GM04504 (cell line): ENCODE data around the gene SH3BGR.
"Not testable (repeated sequence)": the region's sequence is repeated elsewhere in the genome, so short reads cannot be mapped to it uniquely, and the experiment has no call there.

Experiments
- DNase-seq: peaks from one replicate; pipeline ENCODE4 v3.0.0-alpha.2; 2012; ENCODE audit warnings: low read depth

SH3BGR gene

GRCh38 chr21:39451332-39452206 lies at the start of gene SH3BGR:
TSS of gene SH3BGR (plus strand) at chr21:39451970. CDS start at chr21:39452097, 127 bp downstream.
- no peak for DNase-seq

- DNase-seq = no peak
Observed at GRCh38 chr21:39406065-39406464, 45.7 kb upstream of the SH3BGR start.

DNA sequence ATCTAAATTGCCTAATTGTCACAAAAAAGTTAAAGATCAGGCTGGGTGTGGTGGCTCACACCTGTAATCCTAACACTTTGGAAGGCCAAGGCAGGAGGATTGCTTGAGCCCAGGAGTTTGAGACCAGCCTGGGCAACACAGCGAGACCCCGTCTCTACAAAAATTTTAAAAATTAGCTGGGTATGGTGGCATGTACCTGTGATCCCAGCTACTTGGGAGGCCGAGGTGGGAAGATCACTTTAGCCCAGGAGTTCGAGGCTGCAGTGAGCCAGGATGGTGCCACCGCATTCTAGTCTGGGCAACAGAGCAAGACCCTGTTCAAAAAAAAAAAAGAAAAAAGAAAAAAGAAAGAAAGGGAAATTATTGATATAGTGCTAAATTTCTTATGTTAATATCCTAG lies 32.6 kb upstream of the SH3BGR start:
- not testable (repeated sequence) for DNase-seq

DNA sequence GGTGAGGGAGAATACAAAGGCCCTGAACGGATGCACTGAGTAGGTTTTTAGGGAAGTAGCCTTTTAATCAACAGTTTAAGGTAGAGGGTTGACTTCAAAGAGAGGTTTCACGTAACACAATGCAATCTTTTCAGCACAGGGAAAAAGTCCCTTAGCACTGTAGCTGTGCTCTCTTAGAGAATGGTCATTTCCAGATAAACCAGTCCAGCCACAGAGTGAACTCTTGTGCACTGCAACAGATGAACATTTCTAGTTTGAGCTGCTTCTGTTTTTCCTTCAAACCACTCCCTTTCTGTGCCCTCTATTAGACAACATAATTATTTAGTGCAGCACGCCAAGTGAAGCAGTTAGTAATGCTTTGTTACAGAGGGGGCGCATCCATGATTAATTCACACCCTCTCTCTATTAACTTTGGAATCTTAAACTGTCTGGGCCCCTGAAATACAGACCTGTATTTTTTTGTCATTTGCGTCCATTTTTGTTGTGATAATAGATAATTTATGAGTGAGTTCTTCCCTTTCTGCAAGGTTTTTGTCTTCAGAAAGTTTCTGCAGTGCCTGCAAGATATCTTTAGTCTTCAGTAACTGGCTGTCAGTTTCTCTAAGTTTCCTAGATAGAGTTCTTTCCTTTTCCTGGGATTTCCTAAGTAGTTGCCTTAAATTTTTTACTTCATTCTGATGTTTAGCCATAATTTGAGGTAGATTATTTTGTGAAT lies 29.1 kb upstream of the SH3BGR start:
- no peak for DNase-seq

- no peak for DNase-seq
Observed at GRCh38 chr21:39429445-39429844, 22.3 kb upstream of the SH3BGR start.

DNA sequence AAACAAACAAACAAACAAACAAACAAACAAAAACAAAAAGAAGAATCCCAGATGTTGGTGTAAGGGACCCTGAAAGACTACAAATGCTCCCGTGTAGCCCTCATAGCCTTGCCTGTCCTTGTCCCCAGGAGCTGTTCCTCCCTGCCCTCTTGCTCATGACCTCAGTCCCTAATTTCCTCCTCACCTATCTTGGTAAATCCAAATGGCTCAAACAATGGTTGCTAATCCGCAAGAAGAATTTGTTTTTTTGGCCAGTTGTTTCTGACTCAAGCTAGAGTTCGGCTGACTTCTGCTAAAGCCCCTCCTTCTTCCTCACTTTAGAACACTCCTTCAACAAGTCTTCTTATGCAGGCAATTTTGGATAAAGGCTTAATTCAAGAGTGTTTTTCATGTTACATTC lies 21.8 kb upstream of the SH3BGR start:
- no peak for DNase-seq

GRCh38 chr21:39430457-39430856 lies 21.3 kb upstream of the SH3BGR start:
- no peak for DNase-seq

DNA sequence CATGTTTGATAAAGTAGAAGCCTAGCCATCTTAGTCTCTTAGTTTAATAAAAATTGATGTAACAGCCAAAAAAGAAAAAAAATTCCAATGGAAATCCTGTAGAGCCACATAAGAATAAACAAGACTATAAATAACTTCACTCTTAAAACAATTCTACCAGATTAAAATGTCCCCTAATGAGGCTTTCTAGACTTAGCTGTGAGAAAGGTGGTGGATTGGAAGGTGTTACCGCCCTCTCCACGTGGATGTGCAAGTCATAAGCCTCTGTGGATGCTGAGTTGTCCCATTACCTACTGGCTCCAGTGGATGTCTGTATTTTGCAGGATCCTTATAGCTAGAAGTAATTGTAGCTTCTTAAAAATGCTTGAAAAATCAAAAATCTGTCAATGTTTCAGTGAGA lies 20.8 kb upstream of the SH3BGR start:
- DNase-seq = no peak

GRCh38 chr21:39434950-39435349 lies 16.8 kb upstream of the SH3BGR start:
- no peak for DNase-seq

DNA sequence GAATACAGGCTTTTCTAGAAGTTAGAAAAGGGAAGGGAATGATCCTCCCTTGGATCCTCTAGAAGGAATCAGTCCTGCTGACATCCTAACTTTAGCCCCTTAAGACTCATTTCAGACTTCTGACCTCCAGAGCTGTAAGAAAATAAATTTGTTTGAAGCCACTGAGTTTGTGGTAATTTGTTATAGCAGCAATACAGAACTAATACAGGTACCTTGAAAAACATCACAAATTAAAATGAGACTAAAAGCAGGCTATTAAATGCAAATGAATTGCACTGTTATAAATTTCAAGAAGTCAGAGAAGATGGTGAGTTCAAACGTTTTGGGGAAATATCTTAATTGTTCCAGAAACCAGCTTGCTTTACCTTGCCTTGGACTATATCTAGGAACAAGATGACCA lies 12.5 kb upstream of the SH3BGR start:
- DNase-seq = no peak

DNA sequence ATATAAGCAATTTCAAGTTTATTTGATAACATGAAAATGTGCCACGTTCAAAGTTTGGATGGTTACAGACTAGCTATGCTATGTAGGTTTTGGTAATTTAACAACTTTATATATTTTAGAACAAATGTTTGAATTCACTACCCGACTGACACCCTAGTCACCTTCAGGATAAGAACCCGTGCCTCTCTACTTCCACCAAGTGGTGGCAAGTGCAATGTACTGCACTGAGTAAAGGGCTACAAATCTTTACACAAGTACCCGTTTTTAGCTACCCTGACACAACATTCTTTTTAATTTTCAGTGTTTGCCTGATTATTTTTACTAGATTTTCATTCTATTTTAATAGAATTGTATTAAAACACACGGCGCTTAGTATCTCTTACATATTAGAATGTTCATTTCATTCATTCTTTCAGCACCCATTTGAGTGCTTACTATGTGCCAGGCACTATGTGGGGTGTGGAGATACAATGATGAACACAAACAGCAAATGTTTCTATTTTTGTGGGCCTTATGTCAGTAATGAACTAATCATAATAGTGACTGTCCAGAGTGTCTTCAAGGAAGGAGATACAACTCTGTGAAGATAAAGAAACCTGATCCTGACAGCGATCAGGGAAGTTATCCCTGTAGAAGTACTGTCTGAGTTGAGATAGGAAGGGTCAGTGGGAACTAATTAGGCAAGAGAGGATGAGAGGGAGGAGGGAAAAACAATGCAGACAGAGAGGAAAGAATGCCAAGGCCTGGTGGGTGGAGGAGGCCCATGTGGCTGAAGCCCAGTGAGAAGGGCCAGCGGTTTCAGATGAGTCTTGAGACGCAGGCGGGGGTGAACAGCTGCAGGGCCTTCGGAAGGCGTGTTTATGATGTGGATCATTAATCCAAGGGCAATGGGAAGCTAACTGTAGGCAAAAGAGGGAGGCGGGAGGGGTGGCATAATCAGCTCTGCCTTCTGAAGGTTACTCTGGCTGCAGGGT lies 10.0 kb upstream of the SH3BGR start:
- DNase-seq = no peak

DNA sequence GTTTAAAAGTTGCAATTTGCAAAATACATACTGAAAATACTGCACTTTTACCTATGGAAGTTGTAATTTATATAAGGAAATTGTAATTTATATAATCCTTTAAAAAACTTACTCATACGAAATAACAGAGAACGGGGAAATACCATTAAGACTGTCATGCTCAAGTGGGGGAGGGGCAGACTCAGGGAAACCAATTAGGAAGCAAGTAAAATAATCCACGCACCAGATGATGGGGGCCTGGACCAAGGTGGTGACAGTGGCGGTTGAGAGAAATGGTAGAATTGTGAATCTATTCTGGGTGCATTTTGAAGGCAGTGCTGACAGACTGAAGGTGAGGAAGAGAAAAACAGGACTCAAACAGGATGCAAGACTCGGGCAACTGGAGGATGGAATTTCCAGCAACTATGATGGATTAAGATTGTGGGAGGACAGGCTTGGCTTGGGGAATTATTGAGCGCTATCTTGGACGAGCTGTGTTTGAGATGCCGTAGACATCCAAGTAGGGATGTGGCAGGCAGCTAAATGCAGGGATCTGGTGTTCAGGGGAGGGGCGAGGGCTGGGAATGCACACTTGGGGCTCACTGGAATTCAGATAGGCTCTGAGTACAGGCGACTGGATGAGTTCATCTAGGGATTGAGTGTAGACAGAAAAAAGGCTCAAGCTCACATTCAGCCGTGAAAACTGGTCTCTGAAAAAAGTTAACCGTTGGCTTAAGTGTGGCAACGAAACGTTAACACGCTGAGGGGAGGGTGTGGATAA lies 7.2 kb upstream of the SH3BGR start:
- peak; percentile 24 for DNase-seq

GRCh38 chr21:39445321-39446269 lies 6.2 kb upstream of the SH3BGR start, which contains the start of gene LCA5L:
TSS of gene LCA5L (minus strand) at chr21:39445778. CDS start at chr21:39428493, 17,285 bp downstream.
- peak; percentile 78 for DNase-seq

- DNase-seq = no peak
Observed at GRCh38 chr21:39447264-39447663, 4.5 kb upstream of the SH3BGR start.

DNA sequence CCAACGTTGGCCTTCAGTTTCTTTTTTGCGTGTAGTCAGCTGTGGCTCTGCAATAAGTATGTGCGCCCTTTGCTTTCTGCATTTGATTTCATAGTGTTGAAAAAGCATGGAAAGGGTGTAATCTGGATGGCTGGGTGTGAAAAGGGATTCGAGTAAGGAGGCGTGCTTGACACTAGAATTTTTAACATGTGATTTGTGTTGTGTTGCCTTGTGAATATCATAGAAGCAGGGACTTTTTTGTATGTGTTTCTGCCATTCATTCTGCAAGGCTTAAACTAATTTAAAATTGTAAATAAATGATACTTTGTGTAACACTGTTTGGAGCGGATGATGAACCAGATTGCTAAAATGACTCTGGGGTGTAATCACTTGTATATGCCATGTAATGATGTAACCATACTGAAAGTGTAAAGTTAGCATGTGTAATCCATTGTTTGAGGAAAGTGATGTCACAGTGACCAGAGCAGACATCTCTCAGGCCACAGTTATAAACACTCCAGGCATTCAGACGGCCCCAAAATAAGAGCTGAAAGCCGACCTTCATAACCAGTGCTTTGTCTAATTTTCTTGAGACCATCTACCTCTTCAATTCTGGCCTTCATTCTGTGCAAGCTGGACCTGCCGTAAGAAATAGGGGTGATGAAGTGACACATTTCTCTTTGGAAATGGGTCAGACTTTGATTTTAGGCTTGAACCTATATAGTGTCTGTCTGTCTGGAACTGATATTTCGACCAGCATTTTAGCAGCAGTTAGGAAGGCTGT lies 618 bp downstream of the SH3BGR start:
- peak; percentile 17 for DNase-seq

DNA sequence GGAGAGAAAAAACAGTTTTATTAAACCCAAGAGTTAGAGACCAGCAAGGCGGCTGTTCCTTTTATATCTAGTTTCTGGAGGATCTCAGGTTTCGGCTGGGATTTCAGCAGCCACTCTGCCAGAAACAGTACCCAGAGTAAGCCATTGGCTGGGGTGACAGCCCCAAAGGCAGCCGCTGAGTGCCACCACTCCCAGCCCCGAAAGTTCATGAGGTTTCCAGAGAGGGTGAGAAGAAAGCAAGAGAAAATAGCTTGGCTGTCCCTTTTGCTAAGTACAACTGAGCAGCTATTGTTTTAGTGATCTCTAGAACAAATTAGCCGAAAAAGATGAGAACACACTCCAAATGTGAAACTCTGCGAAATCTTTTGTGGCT lies 1.2 kb downstream of the SH3BGR start:
- no peak for DNase-seq

GRCh38 chr21:39453571-39454179 lies 1.9 kb downstream of the SH3BGR start:
- DNase-seq = no peak

- no peak for DNase-seq
Observed at GRCh38 chr21:39454949-39455668, 3.3 kb downstream of the SH3BGR start.
